ENCODE results near the gene MAGI2.

The MAGI2 gene

GRCh38 chr7:79361214-79361613 is 92.3 kb downstream of the MAGI2 start:
- no peak for DNase-seq

GRCh38 chr7:79359827-79360226 is 93.6 kb downstream of the MAGI2 start:
- DNase-seq: no peak

DNA sequence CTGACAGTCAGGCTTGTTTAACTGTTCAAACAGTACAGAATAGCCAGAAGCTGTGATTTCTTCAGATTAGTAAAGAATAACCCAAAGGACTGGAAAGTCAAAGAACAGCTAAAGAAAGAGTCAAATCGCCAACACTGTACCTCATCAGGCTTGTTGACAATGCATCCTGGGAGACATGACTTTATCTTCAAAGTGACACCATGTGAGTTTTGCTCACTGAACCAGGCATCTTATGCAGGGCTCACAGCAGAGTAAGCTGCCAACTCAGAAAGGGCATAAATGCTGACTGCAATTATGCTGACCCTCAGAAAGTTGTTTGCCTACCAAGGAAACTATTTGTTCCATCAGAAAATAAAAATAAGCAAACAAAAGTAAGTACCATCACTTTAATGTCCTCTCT is 96.4 kb downstream of the MAGI2 start:
- no peak for DNase-seq

GRCh38 chr7:79353720-79354468 is 99.6 kb downstream of the MAGI2 start:
- no peak for DNase-seq

GRCh38 chr7:79352323-79352722 is 101.1 kb downstream of the MAGI2 start:
- no peak for DNase-seq

DNA sequence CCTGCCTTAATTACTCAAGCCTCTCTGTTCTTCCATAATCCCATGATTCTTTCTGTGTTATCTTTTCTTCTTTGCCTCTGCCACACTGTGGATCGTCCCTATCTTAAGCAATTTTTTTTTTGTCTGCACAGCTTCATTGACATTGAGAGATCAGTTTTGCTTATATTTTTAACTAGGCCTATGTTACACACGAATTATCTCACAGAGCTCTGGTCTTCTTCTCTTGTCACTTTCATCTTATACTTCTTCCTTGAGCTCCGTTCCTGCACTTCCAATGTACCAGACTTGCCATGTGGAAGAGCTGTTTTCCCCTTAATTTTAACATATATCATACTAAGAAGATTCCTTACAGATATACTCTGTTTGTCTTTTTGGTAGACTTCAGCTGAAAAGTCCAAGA is 106.1 kb downstream of the MAGI2 start:
- DNase-seq: no peak

- DNase-seq: no peak
These were observed 111.6 kb downstream of the MAGI2 start for GRCh38 chr7:79341902-79342301.

- no peak for DNase-seq
These were observed 113.3 kb downstream of the MAGI2 start for GRCh38 chr7:79340212-79340611.

DNA sequence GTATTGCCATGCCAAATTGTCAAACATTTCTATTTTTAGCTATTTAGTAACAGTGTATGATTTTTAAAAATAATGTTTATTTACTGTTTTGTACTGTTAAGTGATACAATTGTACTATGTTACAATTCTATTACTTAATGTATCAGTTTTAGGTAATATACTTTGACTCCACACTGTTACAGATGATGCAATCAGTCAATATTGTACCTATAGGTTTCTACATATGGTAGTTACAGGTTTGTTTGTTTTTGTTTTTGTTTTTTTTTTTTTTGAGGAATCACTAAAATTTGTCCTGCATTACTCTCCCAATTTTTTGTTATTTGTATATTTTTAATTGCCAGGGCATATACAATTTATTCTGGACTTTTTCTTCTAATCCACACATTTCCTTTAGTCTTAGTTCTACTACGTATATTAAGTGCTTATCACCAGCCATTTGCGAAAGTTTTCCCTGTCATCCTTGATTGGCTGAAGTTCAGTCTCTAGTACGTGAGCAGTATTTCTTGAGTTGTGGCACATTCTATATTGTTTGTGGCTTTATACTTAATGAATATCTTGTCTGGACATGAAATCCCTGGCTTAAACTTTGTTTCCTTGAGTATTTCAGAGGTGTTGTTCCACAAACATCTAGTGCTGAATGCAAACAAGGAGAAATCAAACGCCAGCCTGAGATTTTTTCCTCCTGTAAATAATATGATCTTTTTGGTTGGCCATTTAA is 114.1 kb downstream of the MAGI2 start:
- DNase-seq: no peak

- DNase-seq: no peak
These were observed 115.8 kb downstream of the MAGI2 start for GRCh38 chr7:79337717-79338116.

DNA sequence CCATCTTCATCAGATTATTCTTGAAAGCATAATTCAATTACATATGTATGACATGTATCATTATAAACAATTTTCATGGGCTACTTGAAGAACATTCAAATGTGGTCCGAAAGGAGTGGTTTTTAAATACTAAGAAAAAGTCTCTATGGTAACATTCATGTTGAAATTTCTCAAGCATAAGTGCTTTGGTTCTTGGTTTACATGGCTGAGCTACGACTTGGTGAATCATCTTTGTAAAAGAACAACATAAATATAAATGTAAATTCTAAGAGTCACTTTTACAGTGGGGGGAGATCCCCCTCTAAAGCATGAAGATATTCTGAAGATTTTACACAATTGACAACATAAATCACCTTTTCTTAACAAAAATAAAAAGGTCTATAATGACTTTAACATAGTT is 118.6 kb downstream of the MAGI2 start:
- no peak for DNase-seq

- no peak for DNase-seq
These were observed 119.1 kb downstream of the MAGI2 start for GRCh38 chr7:79334334-79334733.

GRCh38 chr7:79332091-79332490 is 121.4 kb downstream of the MAGI2 start:
- no peak for DNase-seq

- no peak for DNase-seq
These were observed 124.0 kb downstream of the MAGI2 start for GRCh38 chr7:79329464-79329863.

DNA sequence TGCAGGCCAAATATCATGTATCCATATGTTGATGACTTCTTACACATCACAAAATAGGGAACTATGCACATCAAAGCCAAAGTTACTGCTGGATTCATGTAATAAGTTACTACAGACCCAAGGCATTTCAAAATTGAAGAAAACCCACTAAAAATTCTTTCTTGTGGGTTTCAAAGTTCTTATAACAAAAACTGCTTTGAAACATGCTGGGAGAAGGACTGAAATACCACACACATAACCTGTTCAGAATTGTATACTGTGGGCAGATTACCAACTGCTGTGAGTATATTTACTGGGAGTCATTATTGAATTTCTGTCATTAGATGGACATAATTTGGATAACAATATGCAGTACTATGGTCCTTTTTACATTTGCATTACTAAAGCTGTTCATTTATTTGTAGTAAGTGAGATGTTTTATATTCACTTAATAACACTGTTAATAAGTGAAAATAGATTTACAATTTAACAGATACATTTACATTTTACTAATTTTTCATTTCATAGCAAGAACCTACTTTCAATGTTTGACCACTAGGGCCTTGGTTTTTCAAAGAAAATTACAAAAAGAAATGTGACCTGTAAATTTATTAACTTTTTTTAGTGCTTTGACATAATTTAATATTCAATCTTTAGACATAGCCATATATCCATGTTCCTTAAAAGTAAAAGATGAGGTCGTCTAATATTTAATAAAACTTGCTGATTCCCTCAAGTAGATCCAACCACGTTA is 132.6 kb downstream of the MAGI2 start:
- DNase-seq: no peak

DNA sequence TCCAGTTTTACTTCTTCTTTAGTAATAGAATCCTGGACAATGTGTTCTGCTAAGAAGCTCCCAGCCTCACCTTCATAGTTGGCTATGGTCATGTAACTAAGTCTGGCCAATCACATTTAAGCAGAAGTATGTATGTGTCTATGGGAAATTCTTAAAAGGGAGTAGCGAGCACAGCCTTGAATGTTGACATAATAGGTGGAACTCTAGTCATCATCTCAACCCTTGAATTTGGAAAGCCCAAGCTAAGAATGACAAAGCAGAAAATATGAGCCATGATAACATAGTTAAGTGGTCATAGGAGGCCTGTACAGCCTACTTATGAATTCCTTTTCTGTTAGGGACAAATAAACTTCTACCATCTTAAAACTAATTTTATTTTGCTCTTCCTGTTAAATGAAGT is 134.1 kb downstream of the MAGI2 start:
- DNase-seq: no peak

DNA sequence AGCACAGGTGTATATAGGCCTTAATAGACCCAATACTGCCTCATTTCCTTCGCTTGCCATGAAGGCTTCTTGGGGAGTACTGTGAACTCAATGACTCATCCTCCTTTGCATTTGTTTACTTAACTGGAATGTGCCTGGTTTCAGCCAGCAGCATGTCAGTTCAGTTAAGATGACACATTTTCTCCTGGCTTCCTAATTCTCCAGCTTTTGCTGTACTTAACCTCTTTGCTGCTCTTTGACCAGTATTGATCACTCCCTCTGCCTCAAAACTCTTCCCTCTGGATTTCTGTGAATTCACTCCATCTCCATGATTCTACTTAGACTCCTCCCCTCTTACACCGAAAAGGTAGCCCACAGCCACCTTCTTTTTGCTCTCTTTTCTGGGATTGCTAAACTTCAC is 135.7 kb downstream of the MAGI2 start:
- DNase-seq: no peak

GRCh38 chr7:79312022-79312421 is 141.4 kb downstream of the MAGI2 start:
- no peak for DNase-seq

- DNase-seq: no peak
These were observed 145.3 kb downstream of the MAGI2 start for GRCh38 chr7:79308192-79308591.

DNA sequence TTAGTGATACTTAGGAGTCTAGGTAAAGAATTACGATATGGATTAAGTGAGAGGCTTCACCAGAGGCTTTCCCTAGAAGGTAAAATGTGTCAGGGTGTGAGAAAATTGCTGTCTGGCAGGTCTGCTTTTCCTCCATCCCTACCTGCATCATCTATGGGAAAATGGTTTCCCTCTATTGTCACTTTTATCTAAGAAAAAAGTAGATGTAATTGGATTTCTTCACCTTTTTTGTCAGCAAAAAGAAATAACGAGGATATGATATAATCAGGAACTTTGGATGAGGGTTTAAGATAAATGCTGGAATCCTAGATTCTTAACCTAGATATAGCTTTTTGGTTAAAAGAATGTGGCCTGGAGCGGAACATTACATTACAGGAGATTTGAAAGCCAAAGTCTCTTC is 146.1 kb downstream of the MAGI2 start:
- no peak for DNase-seq

GRCh38 chr7:79304711-79305110 is 148.8 kb downstream of the MAGI2 start:
- no peak for DNase-seq

DNA sequence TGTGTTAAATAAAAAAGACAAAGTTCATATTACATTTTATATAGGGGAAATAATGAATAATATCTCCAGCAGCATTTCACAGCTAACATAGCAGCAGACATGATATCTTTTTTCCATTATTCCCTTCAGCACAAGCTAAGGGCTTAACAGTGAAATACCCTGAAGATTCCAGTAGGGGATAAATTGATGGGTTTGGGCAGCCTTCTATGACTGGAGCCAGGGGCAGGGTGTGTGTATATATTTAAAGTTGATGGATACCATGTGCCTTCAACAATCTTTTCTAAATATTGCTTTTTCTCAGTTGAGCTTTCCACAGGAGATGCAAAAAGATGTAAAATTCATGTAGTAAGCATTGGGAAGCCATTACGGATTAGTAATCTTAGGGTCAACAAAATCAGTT is 151.2 kb downstream of the MAGI2 start:
- no peak for DNase-seq

- no peak for DNase-seq
These were observed 152.0 kb downstream of the MAGI2 start for GRCh38 chr7:79301419-79301818.

DNA sequence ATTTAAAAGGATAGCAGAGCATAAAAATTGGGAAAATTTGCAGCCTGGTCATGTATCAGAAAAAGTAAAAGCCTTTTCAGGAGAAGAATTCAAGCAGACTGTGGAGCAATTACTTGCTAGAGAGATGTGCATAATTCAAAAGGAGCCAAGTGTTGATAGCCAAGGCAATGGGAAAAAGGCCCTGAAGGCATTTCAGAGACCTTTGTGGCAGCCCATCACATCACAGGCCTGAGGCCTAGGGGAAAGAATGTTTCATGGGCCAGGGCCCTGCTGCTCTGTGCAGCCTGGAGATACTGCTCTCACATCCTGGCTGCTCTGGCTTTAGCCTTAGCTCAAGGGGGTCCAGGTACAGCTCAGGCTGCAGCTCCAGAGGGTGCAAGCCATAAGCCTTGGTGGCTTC is 152.9 kb downstream of the MAGI2 start:
- no peak for DNase-seq
